Activated CD8-positive, alpha-beta memory T cell treated with anti-CD3 and anti-CD28 coated beads for 24 hours (primary cell): ENCODE results near the gene MAN2A1.

Experiments used
- DNase-seq: peaks from one replicate; pipeline ENCODE4 v3.0.0-alpha.2; 2020

The MAN2A1 gene

GRCh38 chr5:109708813-109709212 lies 19.1 kb downstream of the MAN2A1 start:
- DNase-seq, result no peak

DNA sequence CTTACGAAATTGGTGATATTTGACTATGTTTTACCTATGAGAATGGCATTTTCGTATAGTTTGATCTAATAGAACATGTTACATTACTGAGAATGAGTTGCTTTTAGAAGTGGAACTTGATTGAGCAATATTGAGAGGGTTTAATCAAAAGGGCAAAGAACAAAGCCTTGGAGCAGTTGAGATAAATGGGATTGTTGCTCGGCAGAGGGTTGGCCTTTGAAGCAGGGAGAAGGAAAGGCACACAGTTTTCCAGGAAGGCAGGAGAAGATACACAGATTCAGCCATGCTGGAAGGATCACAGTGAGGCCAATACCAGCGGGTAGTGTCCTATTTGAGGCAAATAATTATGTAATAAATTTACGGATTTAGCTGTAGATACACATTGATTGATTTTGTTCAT lies 19.5 kb downstream of the MAN2A1 start:
- no peak for DNase-seq

GRCh38 chr5:109711673-109712072 lies 21.9 kb downstream of the MAN2A1 start:
- DNase-seq, result no peak

- no peak for DNase-seq
These were observed 23.7 kb downstream of the MAN2A1 start for GRCh38 chr5:109713453-109713852.

DNA sequence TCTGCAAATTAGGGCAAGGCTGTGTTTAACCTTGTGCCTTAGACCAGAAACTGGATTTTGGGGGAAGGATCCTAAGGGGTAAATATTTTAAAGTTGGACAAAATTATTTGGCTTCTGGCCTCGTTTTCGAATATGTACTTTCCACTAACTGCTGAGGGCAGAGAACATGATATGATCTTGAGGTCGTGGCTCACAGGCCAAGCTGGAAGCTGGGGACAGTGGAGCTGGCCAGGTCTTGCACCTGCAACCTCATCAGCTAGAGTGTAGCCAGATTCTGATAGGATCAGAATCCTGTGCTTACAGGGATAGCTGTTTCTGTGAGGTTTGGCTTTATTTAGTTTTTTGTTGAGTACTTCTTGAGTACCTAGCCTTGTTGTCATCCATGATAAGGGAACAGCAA lies 24.9 kb downstream of the MAN2A1 start:
- no peak for DNase-seq

DNA sequence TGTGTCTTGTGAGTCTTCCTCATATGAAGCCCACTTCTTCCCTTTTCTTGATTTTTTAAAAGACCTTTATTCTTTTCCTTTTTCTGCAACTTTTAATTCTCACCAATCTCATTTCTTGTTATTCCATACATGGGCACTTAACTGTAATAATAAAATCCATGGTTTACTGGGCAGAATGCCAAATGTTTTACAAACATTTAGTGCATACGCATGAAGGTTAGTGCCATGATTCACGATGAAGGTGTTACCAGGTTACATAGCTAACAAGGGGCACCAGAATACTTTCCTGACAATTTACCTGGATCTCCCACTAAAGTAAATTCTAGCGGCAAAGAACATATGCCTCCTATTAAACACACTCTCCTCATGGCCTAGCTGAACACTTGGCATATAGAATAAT lies 28.5 kb downstream of the MAN2A1 start:
- no peak for DNase-seq

DNA sequence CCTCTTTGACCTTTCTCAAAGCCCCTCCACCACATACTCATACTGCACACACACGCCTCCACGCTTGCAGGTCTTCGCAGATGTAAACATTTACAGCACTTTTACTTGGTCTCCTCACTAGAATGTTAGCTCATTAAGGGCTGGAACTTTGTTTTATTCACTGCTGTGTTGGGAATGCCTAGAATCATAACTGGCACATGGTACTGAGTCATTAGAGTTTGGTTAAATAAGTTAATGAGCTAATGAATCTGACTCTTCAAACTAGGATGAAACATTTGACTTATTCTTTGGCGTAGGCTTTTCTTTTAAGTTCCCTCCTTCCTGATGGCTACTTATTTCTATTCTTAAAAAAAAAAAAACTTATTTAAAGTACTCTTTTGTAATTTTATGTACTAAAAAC lies 28.9 kb downstream of the MAN2A1 start:
- DNase-seq, result no peak

DNA sequence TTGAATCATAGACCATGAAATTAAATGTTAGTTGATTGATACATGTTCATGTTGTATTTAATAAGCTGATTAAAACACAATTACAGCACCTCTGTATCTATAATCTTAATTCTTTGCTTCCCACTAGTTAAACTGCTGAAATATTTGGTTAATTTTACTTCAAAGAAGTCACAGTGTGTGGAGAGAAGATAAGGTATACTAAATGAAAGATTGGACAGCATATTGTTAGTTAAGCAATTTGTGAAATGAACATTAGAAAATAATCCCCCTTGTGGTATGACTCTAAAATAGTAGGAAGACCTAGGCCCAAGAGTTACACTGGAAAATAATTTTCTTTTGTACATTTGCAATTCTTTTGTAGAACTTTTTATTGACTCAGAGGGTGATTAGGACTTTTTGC lies 30.3 kb downstream of the MAN2A1 start:
- no peak for DNase-seq

DNA sequence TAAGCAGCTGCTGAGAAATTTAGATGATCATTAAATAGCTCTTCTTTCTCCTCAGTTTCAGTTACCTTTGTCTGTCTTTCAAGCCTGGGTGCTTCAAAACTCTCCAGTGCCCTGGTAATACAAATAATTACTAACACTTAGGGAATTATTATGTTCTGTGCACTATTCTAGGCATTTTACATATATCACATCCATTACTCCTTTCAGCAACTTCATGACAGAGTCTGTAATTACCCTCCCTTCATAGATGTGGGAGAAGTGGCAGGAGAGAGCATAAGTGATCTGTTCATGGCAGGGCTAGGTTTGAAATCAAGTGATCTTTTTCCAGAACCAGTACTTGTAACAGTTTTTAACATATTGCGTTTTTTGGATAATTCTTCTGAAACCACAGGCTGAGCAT lies 32.0 kb downstream of the MAN2A1 start:
- DNase-seq, result no peak

DNA sequence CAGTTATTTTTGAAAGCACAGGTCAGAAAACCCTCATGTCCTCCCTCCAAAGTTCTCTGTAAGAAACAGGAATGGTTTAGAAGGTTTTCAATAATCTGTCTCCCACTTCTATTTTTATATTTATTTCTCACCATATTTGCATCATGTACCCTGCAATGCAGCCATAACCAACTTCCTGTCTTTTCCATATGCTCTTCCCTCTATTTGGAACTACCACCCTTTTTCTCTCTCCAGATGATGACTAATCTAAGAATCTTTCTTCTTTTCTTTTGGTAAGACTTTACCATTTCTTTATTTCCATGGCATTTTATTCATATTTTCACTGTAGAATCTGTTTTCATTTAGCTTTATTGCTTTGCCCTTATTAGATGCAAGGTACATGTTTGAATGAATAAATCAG lies 33.9 kb downstream of the MAN2A1 start:
- no peak for DNase-seq

DNA sequence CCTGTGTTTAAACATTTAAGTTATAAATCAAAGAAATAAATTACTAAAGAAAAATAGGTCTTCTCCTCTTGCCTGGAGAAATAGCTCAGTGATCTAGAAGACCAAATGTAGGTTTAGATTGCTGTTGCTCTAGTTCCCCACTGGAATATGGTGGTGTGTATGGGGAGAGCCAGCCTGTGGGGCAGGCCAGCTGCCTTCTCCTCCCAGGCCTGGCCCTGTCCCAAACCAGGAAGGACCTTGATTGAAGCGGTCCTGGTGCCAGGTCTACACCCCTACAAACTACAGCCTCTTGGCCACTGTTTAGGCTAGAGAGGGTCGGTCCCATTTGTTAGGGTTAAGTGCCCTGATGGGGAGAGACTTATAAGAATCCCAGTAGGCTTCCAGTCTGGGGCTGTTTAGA lies 35.4 kb downstream of the MAN2A1 start:
- DNase-seq, result no peak

GRCh38 chr5:109739741-109740728 lies 50.3 kb downstream of the MAN2A1 start:
- DNase-seq, result no peak

GRCh38 chr5:109740966-109741365 lies 51.2 kb downstream of the MAN2A1 start:
- DNase-seq, result no peak

DNA sequence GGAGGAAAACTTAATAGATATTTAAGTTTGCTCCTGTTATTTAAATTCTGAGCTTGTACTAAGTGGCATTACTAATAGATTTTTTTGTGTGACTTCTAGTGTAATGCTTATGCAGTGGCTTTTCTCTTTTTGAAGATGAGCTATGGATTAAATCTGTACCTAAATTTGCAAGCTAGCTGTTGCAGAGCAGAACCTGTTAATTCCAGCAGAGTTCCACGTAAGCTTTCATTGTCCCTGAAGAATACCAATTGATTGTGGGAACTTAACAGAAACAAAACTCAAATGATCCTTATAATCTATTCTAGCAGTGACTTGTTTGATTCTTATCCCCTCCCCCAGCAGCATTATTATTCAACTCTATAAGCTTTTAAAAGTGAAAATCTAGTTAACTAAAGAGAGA lies 51.7 kb downstream of the MAN2A1 start:
- no peak for DNase-seq

GRCh38 chr5:109743041-109743531 lies 53.4 kb downstream of the MAN2A1 start:
- DNase-seq, result no peak

DNA sequence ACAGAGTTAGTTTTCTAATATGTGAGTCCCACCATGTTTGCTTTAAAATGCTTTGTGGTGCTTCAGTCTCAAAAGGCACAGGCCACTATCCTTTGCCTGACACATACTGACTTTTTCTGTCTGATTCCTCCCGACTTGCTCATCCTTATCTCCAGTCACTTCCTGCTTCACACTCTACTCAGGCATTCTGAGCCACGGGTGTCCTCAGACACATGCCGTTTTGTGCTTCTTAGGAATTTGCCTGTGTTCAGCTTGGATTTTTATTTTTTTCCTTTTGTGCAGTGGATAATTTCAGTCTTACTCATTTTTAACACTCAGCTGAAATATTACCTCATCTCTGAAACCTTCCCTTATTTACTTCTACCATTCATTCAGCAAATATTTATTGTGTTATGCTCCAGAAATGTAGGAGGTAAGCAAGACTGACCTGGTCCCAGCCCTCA lies 54.1 kb downstream of the MAN2A1 start:
- no peak for DNase-seq

- no peak for DNase-seq
These were observed 54.5 kb downstream of the MAN2A1 start for GRCh38 chr5:109744261-109744660.

DNA sequence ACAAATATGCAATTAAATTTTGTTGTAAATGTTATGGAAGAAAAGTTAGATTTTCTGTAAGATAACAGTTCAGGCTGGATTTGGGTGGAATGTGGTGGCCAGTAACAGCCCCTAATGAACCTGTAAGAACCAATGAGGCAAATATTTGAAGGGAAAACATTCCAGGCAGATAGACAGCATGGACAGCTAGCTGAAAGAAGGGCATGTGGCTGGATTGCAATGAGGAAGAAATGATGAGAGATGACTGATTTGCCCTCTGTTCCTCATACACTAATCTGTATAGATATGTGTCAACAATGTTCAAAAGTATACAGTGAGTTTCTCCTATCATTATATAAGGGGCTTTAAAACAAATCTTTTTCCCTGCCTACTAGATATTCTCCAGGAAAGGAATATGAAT lies 58.8 kb downstream of the MAN2A1 start:
- DNase-seq, result no peak

- DNase-seq, result no peak
These were observed 60.7 kb downstream of the MAN2A1 start for GRCh38 chr5:109750463-109750862.

DNA sequence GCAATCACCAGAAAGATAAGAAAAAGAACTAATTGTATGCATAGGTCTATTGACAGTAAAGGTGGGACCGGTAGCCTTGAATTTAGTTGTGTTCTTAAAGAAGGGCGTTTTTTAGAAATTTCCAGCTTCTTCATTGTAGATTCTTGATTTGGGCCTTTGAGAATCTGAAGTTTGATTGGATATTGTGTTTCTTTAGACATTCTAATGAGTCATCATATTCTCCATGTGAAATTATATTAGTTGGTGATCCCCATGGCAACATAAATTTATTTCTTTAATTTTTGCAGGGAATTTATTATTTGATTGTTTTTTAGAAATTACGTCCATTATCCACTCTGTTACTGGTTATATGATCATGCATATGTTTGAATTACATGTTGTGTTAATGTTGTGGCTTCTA lies 63.6 kb downstream of the MAN2A1 start:
- no peak for DNase-seq

DNA sequence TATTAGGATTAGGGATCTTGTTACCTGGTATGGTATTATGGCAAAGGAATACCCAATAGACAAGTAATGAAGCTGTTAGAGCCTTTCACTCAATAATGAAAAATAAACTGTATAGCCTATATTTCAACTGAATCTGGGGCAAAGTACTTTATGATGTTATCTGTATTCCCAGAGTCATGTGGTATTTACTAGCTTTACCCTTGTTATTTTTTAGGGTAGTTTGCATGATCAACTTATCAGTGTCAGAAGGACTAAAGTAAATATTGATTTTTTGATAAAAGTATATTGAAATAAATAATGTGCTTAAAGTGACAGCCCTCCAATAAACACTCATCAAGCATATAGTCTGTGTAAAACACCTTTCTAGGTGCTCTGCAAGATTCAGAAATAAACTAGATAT lies 64.6 kb downstream of the MAN2A1 start:
- DNase-seq, result no peak

- DNase-seq, result no peak
These were observed 66.0 kb downstream of the MAN2A1 start for GRCh38 chr5:109755761-109756160.

- DNase-seq, result no peak
These were observed 66.9 kb downstream of the MAN2A1 start for GRCh38 chr5:109756543-109757185.

GRCh38 chr5:109757490-109757889 lies 67.8 kb downstream of the MAN2A1 start:
- no peak for DNase-seq
